Mesothelial cell of epicardium (in vitro differentiated cells): ENCODE data around the gene DDX20. TPM values are rescaled to one million over a fixed set of nuclear protein-coding genes. Genes with fewer than 3 reads are reported as not detected.

Experiments used
- DNase-seq, 2 experiments: peaks; one replicate each; pipeline ENCODE4 v3.0.0; 2021; ENCODE audit warnings: low spot score in 2 of 2; ENCODE audit not compliant: unreplicated experiment in 2 of 2
- H3K27ac Mint-ChIP-seq: 2 replicates; pipeline ENCODE4 v1.8.0; 2021; ENCODE audit warnings: mixed read lengths
- H3K27me3 Mint-ChIP-seq: 2 replicates; pipeline ENCODE4 v1.8.0; 2021; ENCODE audit warnings: low read depth, mixed read lengths
- H3K36me3 Mint-ChIP-seq: 2 replicates; pipeline ENCODE4 v1.8.0; 2021; ENCODE audit warnings: mixed read lengths
- H3K4me1 Mint-ChIP-seq: 2 replicates; pipeline ENCODE4 v1.8.0; 2021; ENCODE audit warnings: mixed read lengths
- H3K4me3 Mint-ChIP-seq: 2 replicates; pipeline ENCODE4 v1.8.0; 2021; ENCODE audit warnings: mild to moderate bottlenecking, moderate library complexity, mixed read lengths
- H3K9me3 Mint-ChIP-seq: 2 replicates; pipeline ENCODE4 v1.8.0; 2021; ENCODE audit warnings: mixed read lengths
- total RNA-seq: library from RNA; stranded (reverse); gene quantifications from 3 replicates; pipeline ENCODE4 v1.2.1, GENCODE V29; 2021
- TF ChIP-seq, protein P1 (sequence below): fragments of 200-600 bp; sonication (generic); IDR thresholded peaks from one replicate; pipeline ENCODE4 v1.5.0; 2021; ENCODE audit warnings: antibody characterized with exemption; ENCODE audit not compliant: unreplicated experiment

The DDX20 gene
- total RNA-seq, 1 donor from 2014 or later = 16.5 TPM

DNA sequence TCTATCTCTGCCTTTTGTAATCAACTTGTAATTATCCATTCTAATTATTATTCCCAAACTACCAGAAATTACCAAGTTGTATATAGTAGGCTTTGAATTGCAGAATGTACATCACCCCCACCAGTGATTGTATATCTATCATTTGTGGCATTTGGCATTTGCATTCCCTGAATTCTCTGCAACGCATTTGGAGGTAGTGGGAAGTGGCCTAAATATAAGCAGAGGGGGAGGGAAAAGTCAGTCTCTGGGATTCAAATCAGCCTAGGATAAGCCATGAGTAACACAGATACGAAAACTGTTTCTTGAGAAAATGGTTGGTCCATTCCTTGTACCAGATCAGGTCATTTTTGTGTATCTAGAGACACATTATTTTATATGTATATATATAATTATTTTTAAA lies 20.7 kb downstream of the DDX20 start:
- DNase-seq = no peak
- no peak overlapping the region for H3K4me3 Mint-ChIP-seq
- H3K9me3 Mint-ChIP-seq = no peaks in the 10 kb centered on the region
- H3K4me1 Mint-ChIP-seq = peaks cover 10% of the 10 kb centered on the region
- H3K36me3 Mint-ChIP-seq = no peaks in the 10 kb centered on the region
- TF ChIP-seq, protein P1, sequence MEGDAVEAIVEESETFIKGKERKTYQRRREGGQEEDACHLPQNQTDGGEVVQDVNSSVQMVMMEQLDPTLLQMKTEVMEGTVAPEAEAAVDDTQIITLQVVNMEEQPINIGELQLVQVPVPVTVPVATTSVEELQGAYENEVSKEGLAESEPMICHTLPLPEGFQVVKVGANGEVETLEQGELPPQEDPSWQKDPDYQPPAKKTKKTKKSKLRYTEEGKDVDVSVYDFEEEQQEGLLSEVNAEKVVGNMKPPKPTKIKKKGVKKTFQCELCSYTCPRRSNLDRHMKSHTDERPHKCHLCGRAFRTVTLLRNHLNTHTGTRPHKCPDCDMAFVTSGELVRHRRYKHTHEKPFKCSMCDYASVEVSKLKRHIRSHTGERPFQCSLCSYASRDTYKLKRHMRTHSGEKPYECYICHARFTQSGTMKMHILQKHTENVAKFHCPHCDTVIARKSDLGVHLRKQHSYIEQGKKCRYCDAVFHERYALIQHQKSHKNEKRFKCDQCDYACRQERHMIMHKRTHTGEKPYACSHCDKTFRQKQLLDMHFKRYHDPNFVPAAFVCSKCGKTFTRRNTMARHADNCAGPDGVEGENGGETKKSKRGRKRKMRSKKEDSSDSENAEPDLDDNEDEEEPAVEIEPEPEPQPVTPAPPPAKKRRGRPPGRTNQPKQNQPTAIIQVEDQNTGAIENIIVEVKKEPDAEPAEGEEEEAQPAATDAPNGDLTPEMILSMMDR = no peak
- no peaks in the 10 kb centered on the region for H3K27me3 Mint-ChIP-seq
- H3K27ac Mint-ChIP-seq = no peak overlapping the region

DNA sequence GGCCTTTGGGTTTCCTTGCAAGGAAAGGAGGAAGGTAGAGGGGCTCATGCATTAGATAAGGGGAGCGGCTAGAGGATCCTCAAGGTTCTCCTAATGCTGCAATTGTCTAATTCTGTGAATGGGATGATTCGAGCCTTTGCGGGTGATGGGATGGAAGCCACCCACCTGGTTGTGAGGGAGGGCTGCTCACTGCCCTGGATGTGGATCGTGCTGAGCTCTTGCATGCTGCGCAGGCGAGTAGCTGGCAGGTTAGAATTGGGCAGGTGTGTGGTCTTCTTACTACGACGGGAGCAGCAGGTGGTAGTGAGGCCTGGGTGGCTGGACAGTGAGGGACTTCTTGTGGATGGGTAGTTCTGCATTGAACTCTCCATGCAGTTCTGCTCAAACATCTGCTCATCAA lies 21.2 kb downstream of the DDX20 start:
- H3K9me3 Mint-ChIP-seq = no peaks in the 10 kb centered on the region
- no peak overlapping the region for H3K27ac Mint-ChIP-seq
- peaks cover 10% of the 10 kb centered on the region for H3K4me1 Mint-ChIP-seq
- no peak overlapping the region for H3K4me3 Mint-ChIP-seq
- H3K27me3 Mint-ChIP-seq = peaks cover 2% of the 10 kb centered on the region
- TF ChIP-seq, protein P1 = no peak
- no peaks in the 10 kb centered on the region for H3K36me3 Mint-ChIP-seq
- no peak for DNase-seq

DNA sequence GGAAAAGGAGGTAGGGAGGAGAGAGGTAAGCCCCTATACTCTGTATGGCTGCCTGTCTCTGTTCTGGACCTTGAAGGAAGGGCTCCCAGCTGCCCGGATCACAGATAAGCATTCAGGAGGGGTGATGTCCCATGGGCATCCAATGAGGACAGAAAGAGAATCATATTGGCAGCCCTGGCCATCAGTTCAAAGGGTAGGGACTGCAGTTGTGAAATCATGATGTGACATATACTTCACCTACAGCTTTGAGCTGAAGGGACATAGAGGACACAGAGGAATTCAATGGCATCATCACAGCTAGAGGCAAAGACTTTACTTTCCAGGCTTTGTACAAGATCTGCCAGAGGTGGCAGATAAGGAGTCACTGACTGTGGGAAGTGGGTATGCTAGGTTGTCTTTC lies 21.6 kb downstream of the DDX20 start:
- H3K27ac Mint-ChIP-seq = no peak overlapping the region
- TF ChIP-seq, protein P1 = no peak

DNA sequence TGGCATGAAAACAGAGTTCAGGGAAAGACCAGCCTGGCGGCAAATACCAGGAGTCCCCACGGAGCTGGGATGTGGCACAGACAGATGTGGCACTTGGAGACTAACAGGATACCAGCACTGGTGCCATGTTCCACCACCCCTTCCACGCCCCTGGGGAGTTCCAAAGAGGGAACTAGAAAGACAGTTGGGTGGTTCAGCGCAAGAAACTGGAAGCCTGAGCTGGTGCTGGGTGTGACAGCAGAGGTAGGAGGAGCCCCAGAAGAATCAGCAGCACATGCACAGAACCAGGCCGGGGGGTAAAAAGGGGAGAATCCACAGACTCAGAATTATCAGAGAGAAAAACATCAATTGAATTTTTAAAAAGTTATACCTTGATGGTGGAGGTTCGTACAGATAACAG lies 22.4 kb downstream of the DDX20 start:
- Mint-ChIP-seq H3K27me3 (peaks cover 11% of the 10 kb centered on the region), H3K27ac (no peak overlapping the region), H3K9me3 (no peaks in the 10 kb centered on the region), H3K4me3 (no peak overlapping the region), H3K36me3 (no peaks in the 10 kb centered on the region), H3K4me1 (peaks cover 10% of the 10 kb centered on the region)
- TF ChIP-seq, protein P1 = no peak
- no peak for DNase-seq

More for the DNA sequence above, 21.6 kb downstream of the DDX20 start:
- Mint-ChIP-seq H3K36me3 (no peaks in the 10 kb centered on the region), H3K27me3 (peaks cover 5% of the 10 kb centered on the region), H3K4me1 (peaks cover 10% of the 10 kb centered on the region), H3K4me3 (no peak overlapping the region), H3K9me3 (no peaks in the 10 kb centered on the region)
- DNase-seq = no peak

DNA sequence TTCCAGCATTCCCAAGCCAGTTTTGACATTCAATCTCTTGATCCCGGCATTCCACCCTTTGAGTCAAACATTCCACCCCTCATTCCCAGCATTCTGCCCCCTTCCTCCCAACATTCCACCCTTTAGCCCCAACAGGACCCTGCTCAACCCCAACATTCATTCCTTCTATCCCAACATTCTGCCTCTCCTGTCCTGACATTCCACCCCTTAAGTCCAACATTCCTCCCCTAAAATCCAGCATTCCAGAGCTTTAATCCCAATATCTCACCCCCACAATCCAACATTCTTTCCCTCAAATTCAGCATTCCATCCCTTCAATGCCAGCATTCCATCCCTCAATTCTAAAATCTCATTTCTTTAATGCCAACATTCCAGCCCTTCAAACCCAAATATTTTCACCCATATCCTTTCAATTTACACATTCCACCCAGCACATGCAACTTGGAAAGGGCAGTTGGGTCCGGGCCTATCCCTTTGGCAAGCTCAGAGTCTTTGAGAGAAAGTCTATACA lies 22.9 kb downstream of the DDX20 start:
- no peaks in the 10 kb centered on the region for H3K9me3 Mint-ChIP-seq
- no peak for DNase-seq
- TF ChIP-seq, protein P1 = no peak

DNA sequence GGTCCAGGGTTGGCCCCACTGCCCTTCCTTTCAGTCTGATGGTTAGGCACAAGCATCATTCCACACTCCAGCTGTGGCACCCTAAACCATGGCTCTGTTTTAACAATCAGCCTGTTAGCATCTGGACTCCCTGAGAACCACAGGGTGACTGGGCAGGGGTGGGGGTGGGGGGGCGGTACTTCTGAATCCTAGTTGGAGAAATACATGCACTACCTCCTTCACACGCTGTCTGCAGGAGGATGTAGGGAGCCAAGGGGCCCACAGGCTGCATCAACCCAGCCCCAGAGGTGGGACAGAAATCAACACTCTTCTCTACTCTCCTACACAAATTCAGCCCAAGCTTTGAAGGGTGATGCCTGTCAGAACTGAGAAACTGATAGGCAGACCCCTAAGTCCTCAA lies 23.8 kb downstream of the DDX20 start:
- Mint-ChIP-seq H3K4me3 (no peak overlapping the region), H3K9me3 (no peaks in the 10 kb centered on the region), H3K4me1 (peaks cover 10% of the 10 kb centered on the region), H3K36me3 (no peaks in the 10 kb centered on the region), H3K27ac (no peak overlapping the region), H3K27me3 (peaks cover 20% of the 10 kb centered on the region)
- DNase-seq = no peak
- TF ChIP-seq, protein P1 = no peak

More for the DNA sequence above, 22.9 kb downstream of the DDX20 start:
- H3K27me3 Mint-ChIP-seq = peaks cover 15% of the 10 kb centered on the region
- H3K4me3 Mint-ChIP-seq = no peak overlapping the region
- H3K27ac Mint-ChIP-seq = no peak overlapping the region
- H3K36me3 Mint-ChIP-seq = no peaks in the 10 kb centered on the region
- peaks cover 10% of the 10 kb centered on the region for H3K4me1 Mint-ChIP-seq
